A549 (cell line): Measurements from ENCODE around the gene RABGAP1L.

ENCODE experiments used
- MAFK ChIP-seq: fragments of 450-650 bp; IDR thresholded peaks from 2 replicates; pipeline ENCODE4 v1.6.1; 2014; ENCODE audit not compliant: partially characterized antibody
- TF ChIP-seq, protein P1 (sequence below): fragments of >200 bp; sonication (Bioruptor Twin); formaldehyde crosslinking; IDR thresholded peaks from 3 replicates; pipeline ENCODE4 v1.5.1; 2016

DNA sequence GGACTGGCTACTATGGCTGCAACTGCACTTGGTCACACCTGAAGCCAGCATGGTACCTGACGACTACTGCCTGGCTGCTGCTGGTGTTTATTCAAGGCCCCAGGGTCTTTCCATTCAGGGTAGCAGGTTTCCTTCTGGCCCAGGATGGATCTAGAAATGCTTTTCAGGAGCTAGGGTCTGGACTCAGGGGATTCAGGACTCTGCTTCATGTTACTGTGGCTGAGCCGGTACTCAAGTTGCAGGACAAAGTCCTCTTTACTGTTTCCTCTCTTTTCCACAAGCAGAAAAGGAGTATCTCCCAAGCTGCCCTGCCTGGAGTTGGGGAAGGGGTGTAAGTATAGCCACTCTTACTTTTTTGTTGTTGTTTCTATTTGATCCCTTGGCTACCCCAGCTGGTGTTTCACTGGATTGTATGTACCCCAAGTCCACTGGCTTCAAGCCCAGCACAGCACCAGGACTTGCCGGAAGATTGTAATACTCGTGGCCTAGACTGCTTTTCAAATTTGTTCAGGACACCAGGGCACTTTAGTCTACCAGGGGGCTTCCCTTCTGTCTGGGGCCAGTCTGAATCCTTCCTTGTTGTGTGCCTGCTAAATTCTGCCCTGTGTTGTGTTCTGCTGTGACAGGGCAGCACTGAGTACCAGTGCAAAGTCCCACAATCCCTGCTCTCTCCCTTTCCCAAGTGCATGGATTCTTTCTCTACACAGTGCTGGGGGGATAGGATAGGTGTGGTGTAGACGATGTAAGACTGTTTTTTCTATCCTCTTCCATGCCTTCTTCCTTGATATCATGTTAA is 536.9 kb downstream of the RABGAP1L start:
- TF ChIP-seq, protein P1, sequence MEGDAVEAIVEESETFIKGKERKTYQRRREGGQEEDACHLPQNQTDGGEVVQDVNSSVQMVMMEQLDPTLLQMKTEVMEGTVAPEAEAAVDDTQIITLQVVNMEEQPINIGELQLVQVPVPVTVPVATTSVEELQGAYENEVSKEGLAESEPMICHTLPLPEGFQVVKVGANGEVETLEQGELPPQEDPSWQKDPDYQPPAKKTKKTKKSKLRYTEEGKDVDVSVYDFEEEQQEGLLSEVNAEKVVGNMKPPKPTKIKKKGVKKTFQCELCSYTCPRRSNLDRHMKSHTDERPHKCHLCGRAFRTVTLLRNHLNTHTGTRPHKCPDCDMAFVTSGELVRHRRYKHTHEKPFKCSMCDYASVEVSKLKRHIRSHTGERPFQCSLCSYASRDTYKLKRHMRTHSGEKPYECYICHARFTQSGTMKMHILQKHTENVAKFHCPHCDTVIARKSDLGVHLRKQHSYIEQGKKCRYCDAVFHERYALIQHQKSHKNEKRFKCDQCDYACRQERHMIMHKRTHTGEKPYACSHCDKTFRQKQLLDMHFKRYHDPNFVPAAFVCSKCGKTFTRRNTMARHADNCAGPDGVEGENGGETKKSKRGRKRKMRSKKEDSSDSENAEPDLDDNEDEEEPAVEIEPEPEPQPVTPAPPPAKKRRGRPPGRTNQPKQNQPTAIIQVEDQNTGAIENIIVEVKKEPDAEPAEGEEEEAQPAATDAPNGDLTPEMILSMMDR = no peak
- TF ChIP-seq MAFK = no peak
